Left kidney (tissue), 8 donors: ENCODE measurements around the gene SLC34A3. TPM values are rescaled to one million over a fixed set of nuclear protein-coding genes. Genes with fewer than 3 reads are reported as not detected.

Experiments used
- DNase-seq: peaks from one replicate; pipeline ENCODE4 v3.0.0-alpha.2; 2013
- long read RNA-seq, 8 donors: transcript quantifications; one replicate each; lab custom pipeline, GENCODE V29; 2026
- polyA plus RNA-seq: library from polyadenylated mRNA; unstranded; fragments of 120-200 nt; gene quantifications from one replicate; pipeline ENCODE4 v1.2.1, GENCODE V29; 2013; ENCODE audit not compliant: insufficient read length

The SLC34A3 gene
- 7.4 TPM for polyA plus RNA-seq
- long read RNA-seq, donor 1, partial matches to known transcripts = 0 of 1 reads
- long read RNA-seq, donor 1, other reads (novel, unspliced or antisense) = 0 of 1 reads
- long read RNA-seq, donor 2, partial matches to known transcripts = 0 of 1 reads
- long read RNA-seq, donor 2, other reads (novel, unspliced or antisense) = 0 of 1 reads
- long read RNA-seq, donor 3 = 0 reads
- long read RNA-seq, donor 4 = 0 reads
- long read RNA-seq, donor 5, partial matches to known transcripts = 0 of 1 reads
- long read RNA-seq, donor 5, other reads (novel, unspliced or antisense) = 0 of 1 reads
- long read RNA-seq, donor 6 = 0 reads
- long read RNA-seq, donor 7, partial matches to known transcripts = 0 of 1 reads
- long read RNA-seq, donor 7, other reads (novel, unspliced or antisense) = 0 of 1 reads
- long read RNA-seq, donor 8 = 0 reads

GRCh38 chr9:137230705-137231371, at the start of gene SLC34A3:
Gene SLC34A3, plus strand, starts transcription at chr9:137230901. Its CDS starts 802 bp downstream, at chr9:137231703.
- DNase-seq = no peak

GRCh38 chr9:137181680-137182079, 49.0 kb upstream of the SLC34A3 start:
- DNase-seq = no peak

- no peak for DNase-seq
These were observed 47.9 kb upstream of the SLC34A3 start for GRCh38 chr9:137182836-137183235.

- no peak for DNase-seq
These were observed 46.6 kb upstream of the SLC34A3 start for GRCh38 chr9:137183980-137184595.

- DNase-seq = no peak
These were observed 45.6 kb upstream of the SLC34A3 start for GRCh38 chr9:137184881-137185660.

GRCh38 chr9:137185921-137186320, 44.8 kb upstream of the SLC34A3 start:
- DNase-seq = no peak

GRCh38 chr9:137186385-137186784, 44.3 kb upstream of the SLC34A3 start:
- DNase-seq = no peak

GRCh38 chr9:137187386-137187785, 43.3 kb upstream of the SLC34A3 start:
- DNase-seq = no peak

- DNase-seq = no peak
These were observed 42.6 kb upstream of the SLC34A3 start for GRCh38 chr9:137188086-137188489.

- peak; percentile 93 for DNase-seq
These were observed 42.0 kb upstream of the SLC34A3 start, which contains the start of the genes ANAPC2 and SSNA1 for GRCh38 chr9:137188490-137189296. Gene ANAPC2, minus strand, starts transcription at chr9:137188560. Its CDS starts 28 bp downstream, at chr9:137188532. Gene SSNA1, plus strand, starts transcription at chr9:137188676. Its CDS starts 51 bp downstream, at chr9:137188727.

- DNase-seq = no peak
These were observed 41.1 kb upstream of the SLC34A3 start for GRCh38 chr9:137189297-137190295.

GRCh38 chr9:137190315-137190856, 40.3 kb upstream of the SLC34A3 start:
- DNase-seq = no peak

GRCh38 chr9:137191245-137191644, 39.5 kb upstream of the SLC34A3 start:
- no peak for DNase-seq

- no peak for DNase-seq
These were observed 38.8 kb upstream of the SLC34A3 start for GRCh38 chr9:137191691-137192447.

GRCh38 chr9:137192448-137192780, 38.3 kb upstream of the SLC34A3 start:
- no peak for DNase-seq

GRCh38 chr9:137192859-137193258, 37.8 kb upstream of the SLC34A3 start:
- no peak for DNase-seq

- no peak for DNase-seq
These were observed 36.9 kb upstream of the SLC34A3 start for GRCh38 chr9:137193771-137194170.

GRCh38 chr9:137194388-137194787, 36.3 kb upstream of the SLC34A3 start:
- no peak for DNase-seq

- DNase-seq = no peak
These were observed 35.8 kb upstream of the SLC34A3 start for GRCh38 chr9:137194909-137195308.
